A549 (cell line): ENCODE measurements around the gene CSAG2. TPM values are rescaled to one million over a fixed set of nuclear protein-coding genes. Genes with fewer than 3 reads are reported as not detected.
"Not testable (repeated sequence)": the region's sequence is repeated elsewhere in the genome, so short reads cannot be mapped to it uniquely, and the experiment has no call there.

Experiments
- ATAC-seq, 2 experiments: fragments of 200-7000 bp in 1 of 2; fragments of >200 bp in 1 of 2; cut with Nextera tagmentation in 1 of 2; cut with Tn5 transposase in 1 of 2; 3 replicates each; pipeline versions ENCODE4 v1.8.0 to v1.9.1; 2018 to 2020; ENCODE audit warnings: mild to moderate bottlenecking in 1 of 2, moderate library complexity in 1 of 2
- CTCF ChIA-PET: fragments of 300-600 bp; sonication (Branson Sonifier 250); formaldehyde crosslinking; extraction: SDS; loops from one replicate; lab custom pipeline; 2021; ENCODE audit warnings: antibody characterized with exemption, inconsistent platforms; lab: Yijun Ruan, JAX
- POLR2A ChIA-PET: fragments of 350-600 bp; formaldehyde crosslinking; extraction: SDS; loops from one replicate; lab custom pipeline; 2021; ENCODE audit warnings: antibody characterized with exemption, inconsistent platforms; lab: Yijun Ruan, JAX
- DNase-seq, 2 experiments: peaks; one replicate each; pipeline versions ENCODE4 v3.0.0 to v3.0.0-alpha.2; 2011 to 2016; ENCODE audit warnings: low read depth in 1 of 2, low spot score in 1 of 2
- FAIRE-seq: peaks from 2 replicates; lab custom pipeline; 2011; peaks lifted over from hg19 to GRCh38; lab: Jason Lieb, UNC
- H3K27ac ChIP-seq, 2 experiments: fragments of >200 bp; sonication (Bioruptor Twin); formaldehyde crosslinking; 3 replicates each; pipeline ENCODE4 v1.5.1; 2016 to 2017
- H3K4me1 ChIP-seq: fragments of >200 bp; sonication (Bioruptor Twin); formaldehyde crosslinking; 3 replicates; pipeline ENCODE4 v1.6.1; 2016
- H3K4me2 ChIP-seq: fragments of >200 bp; sonication (Bioruptor Twin); formaldehyde crosslinking; 3 replicates; pipeline ENCODE4 v1.6.1; 2016
- H3K4me3 ChIP-seq: fragments of >200 bp; sonication (Bioruptor Twin); formaldehyde crosslinking; 3 replicates; pipeline ENCODE4 v1.5.1; 2016
- H3K9me3 ChIP-seq: fragments of >200 bp; sonication (Bioruptor Twin); formaldehyde crosslinking; 3 replicates; pipeline ENCODE4 v1.6.1; 2016
- CHD2 ChIP-seq: fragments of 150-350 bp; IDR thresholded peaks from 2 replicates; pipeline ENCODE4 v1.6.1; 2014; ENCODE audit warnings: low read length; ENCODE audit not compliant: partially characterized antibody
- CHD4 ChIP-seq: fragments of 200-600 bp; sonication (generic); IDR thresholded peaks from 2 replicates; pipeline ENCODE4 v1.6.1; 2016; ENCODE audit warnings: antibody characterized with exemption, mild to moderate bottlenecking, borderline replicate concordance
- EHF ChIP-seq: fragments of 250-450 bp; sonication (Bioruptor Pico); IDR thresholded peaks from 2 replicates; pipeline ENCODE4 v1.5.0; 2020; ENCODE audit warnings: mild to moderate bottlenecking
- EHMT2 ChIP-seq: fragments of 200-600 bp; sonication (generic); IDR thresholded peaks from 2 replicates; pipeline ENCODE4 v1.6.1; 2016; ENCODE audit warnings: antibody characterized with exemption, low read depth, mild to moderate bottlenecking, moderate library complexity
- ESRRA ChIP-seq: fragments of 150-350 bp; IDR thresholded peaks from 2 replicates; pipeline ENCODE4 v1.6.1; 2014; ENCODE audit warnings: mild to moderate bottlenecking, low read length, borderline replicate concordance
- GATA3 ChIP-seq: IDR thresholded peaks from 2 replicates; pipeline ENCODE4 v1.6.1; 2012; ENCODE audit warnings: borderline replicate concordance
- HEYL ChIP-seq: fragments of 250-450 bp; sonication (Bioruptor Pico); IDR thresholded peaks from 2 replicates; pipeline ENCODE4 v1.8.0; 2021; ENCODE audit warnings: mild to moderate bottlenecking, moderate library complexity
- HOXB13 ChIP-seq: fragments of 250-450 bp; sonication (Bioruptor Pico); IDR thresholded peaks from 2 replicates; pipeline ENCODE4 v1.5.0; 2020; ENCODE audit warnings: low read depth, mild to moderate bottlenecking, moderate library complexity
- NPAS2 ChIP-seq: fragments of 250-450 bp; sonication (Bioruptor Pico); IDR thresholded peaks from 2 replicates; pipeline ENCODE4 v1.8.0; 2022; ENCODE audit warnings: mild to moderate bottlenecking, moderate library complexity, borderline replicate concordance
- POLR2AphosphoS2 ChIP-seq: conservative IDR thresholded peaks from 2 replicates; pipeline ENCODE4 v1.6.1; 2012; ENCODE audit warnings: low read length, improper control_type of control experiment, inconsistent platforms
- SMC3 ChIP-seq: fragments of >200 bp; sonication (Bioruptor Twin); formaldehyde crosslinking; IDR thresholded peaks from 3 replicates; pipeline ENCODE4 v1.6.1; 2018; ENCODE audit warnings: inconsistent platforms
- SREBF2 ChIP-seq: fragments of 450-650 bp; IDR thresholded peaks from 2 replicates; pipeline ENCODE4 v1.6.1; 2014; ENCODE audit warnings: mild to moderate bottlenecking, moderate library complexity
- TFCP2L1 ChIP-seq: fragments of 250-450 bp; sonication (Bioruptor Pico); IDR thresholded peaks from 2 replicates; pipeline ENCODE4 v1.5.0; 2021; ENCODE audit warnings: mild to moderate bottlenecking
- ZNF302 ChIP-seq: fragments of 250-450 bp; sonication (Bioruptor Pico); IDR thresholded peaks from 2 replicates; pipeline ENCODE4 v1.9.0; 2021; ENCODE audit warnings: inconsistent platforms, mild to moderate bottlenecking, moderate library complexity
- WGBS: methylation state at CpG from one replicate; pipeline ENCODE4 v1.1.6; 2017; ENCODE audit errors: missing lambda C conversion rate; 5-methylcytosine and 5-hydroxymethylcytosine counted together
- polyA plus RNA-seq, 4 experiments: library from polyadenylated mRNA; depleted of rRNA in 3 of 4; stranded (reverse); fragments of >200 nt; fragmentation: RNase III in 1 of 4; extraction: RNeasy Plus Mini Kit Qiagen cat#74134 plus additional on column Dnase treatment in 1 of 4; gene quantifications; 2 replicates in 3 of 4; 3 replicates in 1 of 4; pipeline ENCODE4 v1.2.3, GENCODE V29; 2011 to 2017
- TF ChIP-seq, protein P1 (sequence below): IDR thresholded peaks from 2 replicates; pipeline ENCODE4 v1.6.1; 2012
- TF ChIP-seq, protein P2 (sequence below): fragments of >200 bp; sonication (Bioruptor Twin); formaldehyde crosslinking; IDR thresholded peaks from 2 replicates; pipeline ENCODE4 v1.6.1; 2016
- TF ChIP-seq, protein P3 (sequence below): fragments of 250-450 bp; sonication (Bioruptor Pico); IDR thresholded peaks from 2 replicates; pipeline ENCODE4 v1.5.0; 2021; ENCODE audit warnings: mild to moderate bottlenecking, moderate library complexity, borderline replicate concordance

CSAG2 gene
- polyA plus RNA-seq, 2 of the 4 experiments (the other 2 are of a cell fraction) = not detected

DNA sequence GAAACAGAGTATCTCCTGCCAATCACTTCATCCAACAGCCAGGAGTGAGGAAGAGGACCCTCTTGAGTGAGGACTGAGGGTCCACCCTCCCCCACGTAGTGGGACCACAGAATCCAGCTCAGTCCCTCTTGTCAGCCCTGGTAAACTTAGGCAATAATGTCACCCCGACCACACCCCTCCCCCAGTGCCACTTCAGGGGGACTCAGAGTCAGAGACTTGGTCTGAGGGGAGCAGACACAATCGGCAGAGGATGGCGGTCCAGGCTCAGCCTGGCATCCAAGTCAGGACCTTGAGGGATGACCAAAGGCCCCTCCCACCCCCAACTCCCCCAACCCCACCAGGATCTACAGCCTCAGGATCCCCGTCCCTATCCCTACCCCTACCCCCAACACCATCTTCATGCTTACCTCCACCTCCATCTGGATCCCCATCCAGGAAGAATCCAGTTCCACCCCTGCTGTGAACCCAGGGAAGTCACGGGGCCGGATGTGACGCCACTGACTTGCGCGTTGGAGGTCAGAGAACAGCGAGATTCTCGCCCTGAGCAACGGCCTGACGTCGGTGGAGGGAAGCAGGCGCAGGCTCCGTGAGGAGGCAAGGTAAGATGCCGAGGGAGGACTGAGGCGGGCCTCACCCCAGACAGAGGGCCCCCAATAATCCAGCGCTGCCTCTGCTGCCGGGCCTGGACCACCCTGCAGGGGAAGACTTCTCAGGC lies 24.3 kb upstream of the CSAG2 start, which contains the start of the genes CSAG1 and MAGEA12:
TSS of gene CSAG1 (minus strand) at position 461 of the 715 bp plus-strand sequence. CDS start 1,261 bp downstream, outside the sequence.
TSS of gene MAGEA12 (plus strand) at position 497 of the 715 bp plus-strand sequence. CDS start 2,405 bp downstream, outside the sequence.
- H3K4me1 ChIP-seq = no peaks in the 10 kb centered on the region
- ATAC-seq (no peak), DNase-seq (peak in 1 of 2 experiments; percentile 6), FAIRE-seq (no peak)
- ChIA-PET CTCF (no interaction called here), POLR2A (no interaction called here)
- H3K4me3 ChIP-seq = no peak within 1 kb of the TSS
- no peak for TF ChIP-seq ESRRA
- no peak for TF ChIP-seq HEYL (CRISPR knock-in tag)
- TF ChIP-seq, protein P1, sequence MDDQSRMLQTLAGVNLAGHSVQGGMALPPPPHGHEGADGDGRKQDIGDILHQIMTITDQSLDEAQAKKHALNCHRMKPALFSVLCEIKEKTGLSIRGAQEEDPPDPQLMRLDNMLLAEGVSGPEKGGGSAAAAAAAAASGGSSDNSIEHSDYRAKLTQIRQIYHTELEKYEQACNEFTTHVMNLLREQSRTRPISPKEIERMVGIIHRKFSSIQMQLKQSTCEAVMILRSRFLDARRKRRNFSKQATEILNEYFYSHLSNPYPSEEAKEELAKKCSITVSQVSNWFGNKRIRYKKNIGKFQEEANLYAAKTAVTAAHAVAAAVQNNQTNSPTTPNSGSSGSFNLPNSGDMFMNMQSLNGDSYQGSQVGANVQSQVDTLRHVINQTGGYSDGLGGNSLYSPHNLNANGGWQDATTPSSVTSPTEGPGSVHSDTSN = no peak
- no peak for TF ChIP-seq EHF (CRISPR knock-in tag)
- TF ChIP-seq CHD2 = no peak
- WGBS = 52% methylated on average over 15 of the region's 21 CpGs
- no peaks in the 10 kb centered on the region for H3K9me3 ChIP-seq
- no peak within 1 kb of the TSS for H3K27ac ChIP-seq
- H3K4me2 ChIP-seq = no peak within 1 kb of the TSS

DNA sequence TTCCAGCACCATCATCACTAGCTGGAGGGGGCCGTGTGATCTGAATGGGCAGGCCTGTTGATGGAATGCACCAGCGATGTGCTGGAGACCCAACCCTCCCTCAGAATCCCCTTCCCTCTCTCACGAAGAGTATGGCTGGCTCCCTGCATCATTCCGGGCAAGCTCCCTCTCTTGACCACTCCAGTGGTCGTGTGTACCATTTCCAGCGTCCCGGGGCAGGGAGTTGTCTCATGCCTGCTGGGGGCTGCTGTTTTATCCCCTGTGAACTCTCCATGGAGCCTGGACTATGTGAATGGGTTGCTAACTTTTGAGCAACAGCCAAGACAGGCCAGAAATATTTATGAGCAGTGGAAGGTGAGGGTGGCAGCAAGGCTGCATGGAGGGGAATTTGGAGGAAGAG lies 16.3 kb upstream of the CSAG2 start:
- H3K27ac ChIP-seq = no peak overlapping the region
- no peaks in the 10 kb centered on the region for H3K4me1 ChIP-seq
- DNase-seq = no peak
- WGBS = 0% methylated on average over 7 of the region's 7 CpGs
- no peak for ATAC-seq
- H3K4me2 ChIP-seq = no peak overlapping the region
- FAIRE-seq = no peak
- H3K9me3 ChIP-seq = no peaks in the 10 kb centered on the region
- no peak for TF ChIP-seq POLR2AphosphoS2
- TF ChIP-seq GATA3 = no peak
- no peak for TF ChIP-seq SMC3
- no peak for TF ChIP-seq SREBF2
- no peak for TF ChIP-seq CHD2
- no peak for TF ChIP-seq ZNF302 (CRISPR knock-in tag)
- no peak for TF ChIP-seq CHD4
- TF ChIP-seq, protein P2, sequence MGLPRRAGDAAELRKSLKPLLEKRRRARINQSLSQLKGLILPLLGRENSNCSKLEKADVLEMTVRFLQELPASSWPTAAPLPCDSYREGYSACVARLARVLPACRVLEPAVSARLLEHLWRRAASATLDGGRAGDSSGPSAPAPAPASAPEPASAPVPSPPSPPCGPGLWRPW = no peak
- TF ChIP-seq, protein P3, sequence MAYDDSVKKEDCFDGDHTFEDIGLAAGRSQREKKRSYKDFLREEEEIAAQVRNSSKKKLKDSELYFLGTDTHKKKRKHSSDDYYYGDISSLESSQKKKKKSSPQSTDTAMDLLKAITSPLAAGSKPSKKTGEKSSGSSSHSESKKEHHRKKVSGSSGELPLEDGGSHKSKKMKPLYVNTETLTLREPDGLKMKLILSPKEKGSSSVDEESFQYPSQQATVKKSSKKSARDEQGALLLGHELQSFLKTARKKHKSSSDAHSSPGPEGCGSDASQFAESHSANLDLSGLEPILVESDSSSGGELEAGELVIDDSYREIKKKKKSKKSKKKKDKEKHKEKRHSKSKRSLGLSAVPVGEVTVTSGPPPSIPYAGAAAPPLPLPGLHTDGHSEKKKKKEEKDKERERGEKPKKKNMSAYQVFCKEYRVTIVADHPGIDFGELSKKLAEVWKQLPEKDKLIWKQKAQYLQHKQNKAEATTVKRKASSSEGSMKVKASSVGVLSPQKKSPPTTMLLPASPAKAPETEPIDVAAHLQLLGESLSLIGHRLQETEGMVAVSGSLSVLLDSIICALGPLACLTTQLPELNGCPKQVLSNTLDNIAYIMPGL (CRISPR knock-in tag) = no peak
- TF ChIP-seq HOXB13 (CRISPR knock-in tag) = no peak
- no peak for TF ChIP-seq NPAS2
- TF ChIP-seq, protein P1 = no peak
- TF ChIP-seq EHMT2 = no peak
- TF ChIP-seq TFCP2L1 (CRISPR knock-in tag) = no peak
- no peak overlapping the region for H3K4me3 ChIP-seq
- ChIA-PET CTCF (no interaction called here), POLR2A (no interaction called here)

DNA sequence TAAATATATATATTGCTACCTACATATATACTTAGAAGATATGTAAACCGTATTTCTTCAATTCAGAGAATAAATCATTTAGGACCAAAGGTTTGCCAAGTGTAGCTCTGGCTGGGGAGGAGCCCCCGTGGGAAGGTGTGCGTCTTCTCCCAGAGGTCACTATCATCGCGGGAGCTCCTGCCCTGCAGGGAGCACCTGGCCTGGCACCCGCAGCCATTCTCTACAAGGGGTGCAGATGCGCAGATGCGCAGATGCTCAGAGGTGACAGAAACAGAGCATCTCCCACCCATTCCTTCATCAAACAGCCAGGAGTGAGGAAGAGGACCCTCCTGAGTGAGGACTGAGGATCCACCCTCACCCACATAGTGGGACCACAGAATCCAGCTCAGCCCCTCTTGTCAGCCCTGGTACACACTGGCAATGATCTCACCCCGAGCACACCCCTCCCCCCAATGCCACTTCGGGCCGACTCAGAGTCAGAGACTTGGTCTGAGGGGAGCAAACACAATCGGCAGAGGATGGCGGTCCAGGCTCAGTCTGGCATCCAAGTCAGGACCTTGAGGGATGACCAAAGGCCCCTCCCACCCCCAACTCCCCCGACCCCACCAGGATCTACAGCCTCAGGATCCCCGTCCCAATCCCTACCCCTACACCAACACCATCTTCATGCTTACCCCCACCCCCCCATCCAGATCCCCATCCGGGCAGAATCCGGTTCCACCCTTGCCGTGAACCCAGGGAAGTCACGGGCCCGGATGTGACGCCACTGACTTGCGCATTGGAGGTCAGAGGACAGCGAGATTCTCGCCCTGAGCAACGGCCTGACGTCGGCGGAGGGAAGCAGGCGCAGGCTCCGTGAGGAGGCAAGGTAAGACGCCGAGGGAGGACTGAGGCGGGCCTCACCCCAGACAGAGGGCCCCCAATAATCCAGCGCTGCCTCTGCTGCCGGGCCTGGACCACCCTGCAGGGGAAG lies 5.0 kb upstream of the CSAG2 start, which contains the start of gene MAGEA2B:
TSS of gene MAGEA2B (plus strand) at position 814 of the 973 bp plus-strand sequence. CDS start 2,479 bp downstream, outside the sequence.
- H3K9me3 ChIP-seq, CTCF ChIA-PET, FAIRE-seq, ATAC-seq, H3K4me3 ChIP-seq, POLR2A ChIA-PET, DNase-seq, H3K4me2 ChIP-seq, H3K4me1 ChIP-seq, H3K27ac ChIP-seq: not testable (repeated sequence)
- no CpG with 5 or more reads among the region's 35 CpGs for WGBS

DNA sequence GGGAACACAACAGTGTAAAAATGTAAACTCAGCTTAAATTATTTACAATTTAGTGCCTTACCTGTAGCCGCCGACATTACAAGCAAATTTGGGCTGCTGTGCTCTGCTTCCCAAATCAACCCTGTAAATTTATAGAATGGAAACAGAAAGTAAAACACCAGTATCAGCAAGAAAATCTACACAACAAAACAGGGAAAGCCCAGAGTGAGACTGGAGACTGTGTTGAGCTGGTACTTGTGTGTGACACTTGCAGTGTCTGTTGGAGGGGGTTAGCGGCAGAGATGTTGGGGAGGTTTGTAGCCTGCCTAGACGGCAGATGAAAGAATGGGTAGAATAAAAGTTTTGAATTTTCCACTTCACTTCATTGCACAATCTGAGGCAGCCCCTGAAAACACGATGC lies 4.1 kb upstream of the CSAG2 start:
- H3K27ac ChIP-seq, POLR2A ChIA-PET, DNase-seq, H3K4me1 ChIP-seq, H3K9me3 ChIP-seq, H3K4me3 ChIP-seq, CTCF ChIA-PET, H3K4me2 ChIP-seq, FAIRE-seq, ATAC-seq: not testable (repeated sequence)
- WGBS = no CpG with 5 or more reads among the region's 5 CpGs

DNA sequence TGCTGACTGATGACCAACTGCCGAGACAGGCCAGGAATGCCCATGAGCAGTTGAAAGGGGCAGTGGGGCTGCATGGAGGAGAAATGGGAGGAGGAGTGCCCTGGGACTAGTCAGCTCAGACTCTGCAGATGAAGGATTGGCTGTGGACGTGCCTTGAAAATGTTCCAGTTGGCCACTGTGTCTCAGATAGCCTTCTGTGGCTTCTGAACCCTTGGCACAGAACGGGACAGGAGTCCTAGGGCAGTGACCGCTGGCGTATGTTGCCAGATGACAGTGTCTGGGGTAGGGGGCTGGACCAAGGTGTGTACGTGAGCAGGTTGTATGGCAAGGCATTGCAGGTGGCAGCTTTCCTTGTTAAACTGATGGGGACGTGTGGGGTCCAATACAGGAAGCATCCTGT lies 2.6 kb downstream of the CSAG2 start:
- WGBS = 15% methylated on average over 2 of the region's 7 CpGs
- FAIRE-seq, H3K9me3 ChIP-seq, POLR2A ChIA-PET, H3K4me1 ChIP-seq, H3K4me3 ChIP-seq, H3K27ac ChIP-seq, ATAC-seq, DNase-seq, CTCF ChIA-PET, H3K4me2 ChIP-seq: not testable (repeated sequence)
